Mucosa of descending colon (tissue), 3 donors: ENCODE results near the gene NRG2. TPM values are rescaled to one million over a fixed set of nuclear protein-coding genes. Genes with fewer than 3 reads are reported as not detected.

Experiments
- ATAC-seq: fragments of 200-7000 bp; cut with Tn5 transposase; one replicate; pipeline ENCODE4 v1.9.1; 2020; ENCODE audit warnings: mild to moderate bottlenecking, moderate library complexity
- DNase-seq, 3 donors: peaks; one replicate each; pipeline ENCODE4 v3.0.0-alpha.2; 2020
- H3K36me3 ChIP-seq: fragments of 200-600 bp; one replicate; pipeline ENCODE4 v1.8.0; 2021; ENCODE audit warnings: low read depth, mild to moderate bottlenecking
- H3K4me1 ChIP-seq: fragments of 200-600 bp; one replicate; pipeline ENCODE4 v1.8.0; 2021; ENCODE audit warnings: low read depth, mild to moderate bottlenecking
- H3K4me3 ChIP-seq: fragments of 200-600 bp; one replicate; pipeline ENCODE4 v1.8.0; 2021; ENCODE audit warnings: mild to moderate bottlenecking
- H3K9me3 ChIP-seq: fragments of 200-600 bp; one replicate; pipeline ENCODE4 v1.8.0; 2021; ENCODE audit warnings: mild to moderate bottlenecking
- intact Hi-C, 2 donors: fragments of 100-400 bp; cut with DNase I in 1 of 2; cut with micrococcal nuclease in 1 of 2; formaldehyde crosslinking; loops; one replicate each; pipeline versions ENCODE4 v1.11.0 to v1.11.1; 2022; cut with DNase I, micrococcal nuclease
- total RNA-seq, 3 donors: library from RNA; stranded (reverse); fragmentation: NEBNext Ultra II Directional in 2 of 3; extraction: Animal tissue kit (Norgen Biotek cat#: 25700) in 2 of 3; gene quantifications; one replicate each; pipeline versions ENCODE4 v1.2.1 to v1.2.4, GENCODE V29; 2021 to 2023
- TF ChIP-seq, protein P1 (sequence below): fragments of 200-600 bp; IDR thresholded peaks from one replicate; pipeline ENCODE4 v1.8.0; 2022; ENCODE audit warnings: antibody characterized with exemption, mild to moderate bottlenecking
- donor health status: DM: no; HTN: no; CAD: no; lungs with moderate emphysema.
- donor health status: DM: no; HTN: no; CAD: no.
- donor health status: DM: no; HTN: yes; CAD: no.

NRG2 gene
- total RNA-seq, 3 donors from 2014 or later = 0.52 to 7.3 (median 0.89) TPM

DNA sequence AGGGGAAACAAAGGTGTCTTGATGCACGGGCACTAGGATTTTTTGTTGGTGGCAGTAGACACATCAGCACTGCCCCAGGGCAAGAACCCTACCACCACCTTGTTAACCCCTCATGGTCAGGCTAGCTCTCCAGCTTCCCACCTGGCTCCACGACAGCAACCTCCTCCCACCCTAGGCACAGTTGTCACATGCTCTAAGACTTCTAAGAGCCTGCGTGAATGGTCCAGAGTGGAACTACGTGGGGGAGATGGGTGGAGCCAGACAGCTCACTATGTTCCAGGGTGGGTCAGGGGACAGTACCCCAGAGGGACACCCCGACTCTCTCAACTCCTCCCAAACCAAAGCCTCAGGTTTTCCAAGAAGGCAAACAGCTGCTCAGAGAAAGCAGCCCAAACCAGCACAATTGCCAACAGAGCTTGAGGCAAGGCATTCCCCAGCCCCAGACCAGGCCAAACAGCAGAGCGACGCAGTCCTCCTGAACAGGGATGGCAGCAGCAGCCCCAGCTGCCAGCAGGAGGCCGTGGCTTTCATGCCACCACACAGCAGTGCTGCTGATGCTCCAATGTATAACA lies 78.0 kb downstream of the NRG2 start:
- intact Hi-C loops = loop anchor here (5.0 to 10.0 kb wide), 2 partner anchors 100 to 178 kb away; no protein-coding TSS in a partner anchor
- TF ChIP-seq, protein P1, sequence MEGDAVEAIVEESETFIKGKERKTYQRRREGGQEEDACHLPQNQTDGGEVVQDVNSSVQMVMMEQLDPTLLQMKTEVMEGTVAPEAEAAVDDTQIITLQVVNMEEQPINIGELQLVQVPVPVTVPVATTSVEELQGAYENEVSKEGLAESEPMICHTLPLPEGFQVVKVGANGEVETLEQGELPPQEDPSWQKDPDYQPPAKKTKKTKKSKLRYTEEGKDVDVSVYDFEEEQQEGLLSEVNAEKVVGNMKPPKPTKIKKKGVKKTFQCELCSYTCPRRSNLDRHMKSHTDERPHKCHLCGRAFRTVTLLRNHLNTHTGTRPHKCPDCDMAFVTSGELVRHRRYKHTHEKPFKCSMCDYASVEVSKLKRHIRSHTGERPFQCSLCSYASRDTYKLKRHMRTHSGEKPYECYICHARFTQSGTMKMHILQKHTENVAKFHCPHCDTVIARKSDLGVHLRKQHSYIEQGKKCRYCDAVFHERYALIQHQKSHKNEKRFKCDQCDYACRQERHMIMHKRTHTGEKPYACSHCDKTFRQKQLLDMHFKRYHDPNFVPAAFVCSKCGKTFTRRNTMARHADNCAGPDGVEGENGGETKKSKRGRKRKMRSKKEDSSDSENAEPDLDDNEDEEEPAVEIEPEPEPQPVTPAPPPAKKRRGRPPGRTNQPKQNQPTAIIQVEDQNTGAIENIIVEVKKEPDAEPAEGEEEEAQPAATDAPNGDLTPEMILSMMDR = no peak
- DNase-seq (no peak), ATAC-seq (no peak)
- Histone ChIP-seq H3K9me3 (no peaks in the 10 kb centered on the region), H3K4me1 (no peaks in the 10 kb centered on the region), H3K4me3 (no peak overlapping the region), H3K36me3 (no peaks in the 10 kb centered on the region)

DNA sequence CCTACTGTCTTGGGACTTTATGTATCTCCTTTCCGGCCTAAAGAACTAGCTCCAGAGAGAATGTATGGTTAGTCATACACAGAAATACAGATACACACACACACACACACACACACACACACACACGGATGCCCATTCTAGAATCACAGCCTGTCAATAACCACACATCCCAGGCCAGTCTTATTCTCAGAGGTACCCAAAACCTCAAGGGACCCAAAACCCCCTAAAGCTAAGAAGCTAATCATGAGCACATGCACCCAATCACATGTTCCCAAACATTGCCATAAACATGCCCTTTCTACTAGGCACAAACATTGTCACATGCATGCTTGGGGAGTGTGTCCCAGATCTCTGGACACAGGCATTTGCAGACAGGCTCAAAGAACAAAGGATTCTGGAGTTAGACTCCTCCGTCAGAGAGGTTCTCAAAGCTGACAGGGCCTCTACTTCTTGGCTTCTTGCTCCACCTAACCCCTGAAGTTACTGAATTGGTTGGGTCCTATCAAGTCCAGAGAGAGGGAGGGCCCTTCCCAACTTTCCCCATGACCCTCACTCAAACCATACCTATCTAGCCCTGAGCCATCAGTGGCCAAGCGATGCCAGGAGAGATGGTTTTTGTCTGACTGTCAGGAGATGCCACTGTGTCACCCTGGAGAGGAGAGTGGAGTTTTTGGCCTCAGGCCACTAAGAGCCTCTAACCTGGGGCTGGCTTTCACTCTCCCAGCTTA lies 78.7 kb downstream of the NRG2 start:
- TF ChIP-seq, protein P1 = no peak
- intact Hi-C loops = loop anchor here in 1 of 2 donors (10.0 kb wide), 1 partner anchor 100 kb away; no protein-coding TSS in a partner anchor
- H3K36me3 ChIP-seq = no peaks in the 10 kb centered on the region
- H3K9me3 ChIP-seq = no peaks in the 10 kb centered on the region
- H3K4me3 ChIP-seq = no peak overlapping the region
- no peak for DNase-seq
- H3K4me1 ChIP-seq = no peaks in the 10 kb centered on the region
- no peak for ATAC-seq

DNA sequence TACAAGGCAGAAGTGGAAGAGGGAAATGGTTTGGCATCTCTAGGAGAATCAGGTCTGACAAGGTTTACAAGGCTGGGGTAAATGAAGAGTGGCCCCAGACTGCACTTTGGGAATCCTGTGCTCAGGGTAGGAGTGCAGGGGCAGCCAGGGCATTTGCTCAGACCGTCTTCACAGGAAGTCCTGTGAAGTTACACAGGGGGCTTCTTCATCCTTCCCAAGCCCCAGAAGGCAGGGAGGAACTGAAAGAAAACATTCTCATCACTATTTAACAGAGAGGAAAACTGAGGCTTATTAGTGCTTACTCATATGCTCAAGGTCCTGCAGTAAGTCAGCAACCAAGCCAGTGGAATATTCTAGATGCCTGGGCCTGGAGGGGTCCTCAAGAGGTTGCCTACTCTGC lies 80.7 kb downstream of the NRG2 start:
- Histone ChIP-seq H3K36me3 (no peaks in the 10 kb centered on the region), H3K9me3 (no peaks in the 10 kb centered on the region), H3K4me3 (no peak overlapping the region), H3K4me1 (no peaks in the 10 kb centered on the region)
- intact Hi-C loops = loop anchor here in 1 of 2 donors (10.0 kb wide), 1 partner anchor 98 kb away; no protein-coding TSS in a partner anchor
- TF ChIP-seq, protein P1 = no peak
- DNase-seq = no peak
- ATAC-seq = no peak

DNA sequence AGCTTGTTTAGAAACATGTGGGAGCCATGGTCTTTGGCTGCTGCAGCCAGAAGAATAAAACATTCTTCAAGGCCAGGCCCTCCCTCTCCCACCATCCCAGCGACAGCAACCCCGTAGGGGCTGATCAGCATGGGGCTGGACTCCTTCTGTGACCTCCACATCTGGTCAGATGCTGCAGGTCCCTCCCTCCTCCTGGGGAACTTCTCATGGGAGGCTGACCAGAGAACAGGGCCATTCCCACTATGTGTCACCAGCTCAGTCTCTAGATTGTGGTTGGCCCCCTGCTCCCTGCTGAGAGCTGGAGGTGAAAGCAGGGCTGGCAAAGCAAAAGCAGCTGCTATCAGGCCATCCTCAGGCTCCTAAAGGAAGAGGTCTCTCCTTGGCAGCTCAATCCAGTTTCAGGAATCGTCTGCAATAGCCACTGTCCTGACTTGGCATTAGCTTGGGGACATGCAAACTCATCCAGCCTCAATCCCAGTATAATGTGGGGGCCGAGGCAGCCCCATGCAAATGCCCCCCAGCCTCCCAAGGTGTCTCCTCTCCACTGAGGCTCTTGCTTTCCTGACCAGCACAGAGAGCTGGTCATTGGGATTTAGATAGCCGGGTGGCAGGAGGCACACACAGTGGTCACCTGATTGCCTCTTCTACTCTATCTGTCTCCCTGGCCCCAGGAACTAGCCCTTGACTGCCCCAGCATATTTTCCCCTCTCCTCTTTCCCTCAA lies 81.5 kb downstream of the NRG2 start:
- H3K4me3 ChIP-seq = no peak overlapping the region
- TF ChIP-seq, protein P1 = no peak
- H3K4me1 ChIP-seq = no peaks in the 10 kb centered on the region
- DNase-seq = no peak
- ATAC-seq = no peak
- intact Hi-C loops = loop anchor here in 1 of 2 donors (10.0 kb wide), 1 partner anchor 97 kb away; no protein-coding TSS in a partner anchor
- H3K36me3 ChIP-seq = no peaks in the 10 kb centered on the region
- H3K9me3 ChIP-seq = no peaks in the 10 kb centered on the region

DNA sequence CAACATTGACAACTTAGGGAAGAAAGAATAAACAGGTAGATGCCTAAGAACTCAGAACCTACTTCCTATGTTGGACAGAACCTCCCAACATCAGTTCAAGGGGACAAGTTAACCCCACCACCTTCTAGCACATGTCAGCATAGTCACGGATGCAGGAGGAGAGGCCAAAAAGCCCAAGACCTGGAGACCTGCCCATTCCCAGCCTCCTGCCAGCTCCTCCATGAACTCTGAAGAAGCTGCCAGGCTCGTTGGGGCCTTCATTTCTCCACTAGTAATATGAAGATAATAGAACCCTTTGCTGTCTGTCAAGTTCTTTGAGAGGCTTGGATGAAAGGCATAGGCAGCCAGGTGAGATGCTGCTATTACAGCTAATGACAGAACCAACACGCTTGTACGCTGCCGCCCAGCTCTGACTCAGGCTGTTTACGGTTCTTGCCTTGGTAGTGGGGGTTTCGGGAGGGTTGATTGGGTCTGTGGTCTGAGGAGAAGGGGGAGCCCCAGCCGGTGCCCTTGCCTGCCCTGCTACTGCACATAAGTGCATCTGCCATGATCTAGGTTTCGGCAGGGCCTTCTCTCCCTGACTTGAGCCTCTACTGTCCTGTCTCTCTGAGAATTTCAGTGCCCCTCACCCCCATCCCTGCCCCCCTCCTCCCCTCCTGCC lies 82.2 kb downstream of the NRG2 start:
- no peak for DNase-seq
- no peaks in the 10 kb centered on the region for H3K9me3 ChIP-seq
- no peaks in the 10 kb centered on the region for H3K36me3 ChIP-seq
- H3K4me1 ChIP-seq = no peaks in the 10 kb centered on the region
- intact Hi-C loops = loop anchor here in 1 of 2 donors (10.0 kb wide), 1 partner anchor 96 kb away; no protein-coding TSS in a partner anchor
- TF ChIP-seq, protein P1 = no peak
- no peak overlapping the region for H3K4me3 ChIP-seq
- ATAC-seq = no peak
